NCI-H526 (cell line): Measurements from ENCODE around the gene ZNF385D.
"Not testable (repeated sequence)": the region's sequence is repeated elsewhere in the genome, so short reads cannot be mapped to it uniquely, and the experiment has no call there.

Experiments
- DNase-seq, 2 experiments: peaks; one replicate each; lab custom pipeline; 2025; lab: John Stamatoyannopoulos, UW

ZNF385D gene

GRCh38 chr3:21446027-21446426 lies 305.0 kb downstream of the ZNF385D start:
- DNase-seq = peak; percentile 11 to 26

GRCh38 chr3:21441821-21442220 lies 309.2 kb downstream of the ZNF385D start:
- no peak for DNase-seq

GRCh38 chr3:21436835-21437234 lies 314.2 kb downstream of the ZNF385D start:
- DNase-seq = peak in 1 of 2 experiments; percentile 88

GRCh38 chr3:21435871-21436270 lies 315.1 kb downstream of the ZNF385D start:
- DNase-seq = no peak

GRCh38 chr3:21434310-21434709 lies 316.7 kb downstream of the ZNF385D start:
- DNase-seq = no peak

GRCh38 chr3:21433751-21434150 lies 317.3 kb downstream of the ZNF385D start:
- DNase-seq = no peak

GRCh38 chr3:21426920-21427319 lies 324.1 kb downstream of the ZNF385D start:
- DNase-seq = no peak

- DNase-seq = no peak
These were observed 325.3 kb downstream of the ZNF385D start for GRCh38 chr3:21425715-21426114.

GRCh38 chr3:21421096-21421495 lies 329.9 kb downstream of the ZNF385D start:
- DNase-seq = no peak

- DNase-seq = no peak
These were observed 333.0 kb downstream of the ZNF385D start for GRCh38 chr3:21417991-21418390.

GRCh38 chr3:21414506-21414905 lies 336.5 kb downstream of the ZNF385D start:
- DNase-seq = no peak

GRCh38 chr3:21411058-21411457 lies 340.0 kb downstream of the ZNF385D start:
- DNase-seq = no peak

- no peak for DNase-seq
These were observed 341.6 kb downstream of the ZNF385D start for GRCh38 chr3:21409401-21409800.

- no peak for DNase-seq
These were observed 343.3 kb downstream of the ZNF385D start for GRCh38 chr3:21407743-21408142.

- DNase-seq = no peak
These were observed 345.0 kb downstream of the ZNF385D start for GRCh38 chr3:21405671-21406667.

GRCh38 chr3:21398461-21398860 lies 352.5 kb downstream of the ZNF385D start:
- no peak for DNase-seq

- no peak for DNase-seq
These were observed 357.2 kb downstream of the ZNF385D start for GRCh38 chr3:21393683-21394311.

GRCh38 chr3:21392526-21392925 lies 358.5 kb downstream of the ZNF385D start:
- DNase-seq = no peak

GRCh38 chr3:21390856-21391255 lies 360.2 kb downstream of the ZNF385D start:
- DNase-seq = no peak

- no peak for DNase-seq
These were observed 360.9 kb downstream of the ZNF385D start for GRCh38 chr3:21390136-21390535.

GRCh38 chr3:21387142-21387826 lies 363.7 kb downstream of the ZNF385D start:
- DNase-seq = not testable (repeated sequence)

- DNase-seq = not testable (repeated sequence)
These were observed 373.0 kb downstream of the ZNF385D start for GRCh38 chr3:21378036-21378435.
